Activated CD4-positive, CD25-positive, alpha-beta regulatory T cell treated with anti-CD3 and anti-CD28 coated beads, Interleukin-2, amount 50 U/mL, for 24 hours (primary cell): ENCODE measurements around the gene LRRC45.
"Not testable (repeated sequence)": the region's sequence is repeated elsewhere in the genome, so short reads cannot be mapped to it uniquely, and the experiment has no call there.

Experiments used
- ATAC-seq, 2 donors: fragments of 150-1000 bp; cut with Tn5 transposase; one replicate each; pipeline ENCODE4 v1.10.0; 2021; ENCODE audit warnings: mild to moderate bottlenecking in 1 of 2, moderate library complexity in 1 of 2

The LRRC45 gene

GRCh38 chr17:82036634-82037091 is 13.6 kb downstream of the LRRC45 start:
- no peak for ATAC-seq

GRCh38 chr17:82037092-82037888 is 14.2 kb downstream of the LRRC45 start, which contains the start of gene DCXR:
Gene DCXR (minus strand): TSS chr17:82037697. CDS start chr17:82037682, 15 bp downstream.
- peak; percentile 95 to 96 for ATAC-seq

- ATAC-seq: no peak
Observed at GRCh38 chr17:82037889-82038195, 14.7 kb downstream of the LRRC45 start.

- ATAC-seq: not testable (repeated sequence)
Observed at GRCh38 chr17:82038796-82039409, 15.8 kb downstream of the LRRC45 start.

GRCh38 chr17:82039695-82040299 is 16.7 kb downstream of the LRRC45 start:
- no peak for ATAC-seq

- ATAC-seq: no peak
Observed at GRCh38 chr17:82041144-82041814, 18.2 kb downstream of the LRRC45 start.

GRCh38 chr17:82042649-82043048 is 19.5 kb downstream of the LRRC45 start:
- ATAC-seq: peak in 1 of 2 donors; percentile 9

- no peak for ATAC-seq
Observed at GRCh38 chr17:82043507-82043906, 20.4 kb downstream of the LRRC45 start.

GRCh38 chr17:82045936-82046484 is 22.9 kb downstream of the LRRC45 start:
- no peak for ATAC-seq

- ATAC-seq: no peak
Observed at GRCh38 chr17:82046903-82047302, 23.8 kb downstream of the LRRC45 start.

GRCh38 chr17:82047379-82047778 is 24.3 kb downstream of the LRRC45 start:
- no peak for ATAC-seq

GRCh38 chr17:82047914-82048570 is 24.9 kb downstream of the LRRC45 start:
- no peak for ATAC-seq

- ATAC-seq: no peak
Observed at GRCh38 chr17:82048571-82048971, 25.5 kb downstream of the LRRC45 start.

- ATAC-seq: no peak
Observed at GRCh38 chr17:82049106-82049505, 26.0 kb downstream of the LRRC45 start.

- ATAC-seq: no peak
Observed at GRCh38 chr17:82049521-82049971, 26.4 kb downstream of the LRRC45 start.

GRCh38 chr17:82050152-82050760 is 27.2 kb downstream of the LRRC45 start:
- no peak for ATAC-seq

- peak in 1 of 2 donors; percentile 6 for ATAC-seq
Observed at GRCh38 chr17:82050761-82051641, 27.9 kb downstream of the LRRC45 start.

GRCh38 chr17:82051776-82052637 is 28.9 kb downstream of the LRRC45 start, which contains the start of the genes GPS1 and RFNG:
Gene GPS1 (plus strand): TSS chr17:82051898. CDS start chr17:82051932, 34 bp downstream.
Gene RFNG (minus strand): TSS chr17:82051811. CDS start chr17:82051766, 45 bp downstream.
- peak; percentile 91 to 93 for ATAC-seq

- no peak for ATAC-seq
Observed at GRCh38 chr17:82052638-82053059, 29.5 kb downstream of the LRRC45 start.
